Middle frontal gyrus (tissue), 1 donor: ENCODE results near the gene NUP58.

ENCODE experiments used
- DNase-seq: peaks from one replicate; pipeline ENCODE4 v3.0.0-alpha.2; 2015; ENCODE audit warnings: low spot score; ENCODE audit errors: extremely low spot score

The NUP58 gene, protein sequence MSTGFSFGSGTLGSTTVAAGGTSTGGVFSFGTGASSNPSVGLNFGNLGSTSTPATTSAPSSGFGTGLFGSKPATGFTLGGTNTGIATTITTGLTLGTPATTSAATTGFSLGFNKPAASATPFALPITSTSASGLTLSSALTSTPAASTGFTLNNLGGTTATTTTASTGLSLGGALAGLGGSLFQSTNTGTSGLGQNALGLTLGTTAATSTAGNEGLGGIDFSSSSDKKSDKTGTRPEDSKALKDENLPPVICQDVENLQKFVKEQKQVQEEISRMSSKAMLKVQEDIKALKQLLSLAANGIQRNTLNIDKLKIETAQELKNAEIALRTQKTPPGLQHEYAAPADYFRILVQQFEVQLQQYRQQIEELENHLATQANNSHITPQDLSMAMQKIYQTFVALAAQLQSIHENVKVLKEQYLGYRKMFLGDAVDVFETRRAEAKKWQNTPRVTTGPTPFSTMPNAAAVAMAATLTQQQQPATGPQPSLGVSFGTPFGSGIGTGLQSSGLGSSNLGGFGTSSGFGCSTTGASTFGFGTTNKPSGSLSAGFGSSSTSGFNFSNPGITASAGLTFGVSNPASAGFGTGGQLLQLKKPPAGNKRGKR

DNA sequence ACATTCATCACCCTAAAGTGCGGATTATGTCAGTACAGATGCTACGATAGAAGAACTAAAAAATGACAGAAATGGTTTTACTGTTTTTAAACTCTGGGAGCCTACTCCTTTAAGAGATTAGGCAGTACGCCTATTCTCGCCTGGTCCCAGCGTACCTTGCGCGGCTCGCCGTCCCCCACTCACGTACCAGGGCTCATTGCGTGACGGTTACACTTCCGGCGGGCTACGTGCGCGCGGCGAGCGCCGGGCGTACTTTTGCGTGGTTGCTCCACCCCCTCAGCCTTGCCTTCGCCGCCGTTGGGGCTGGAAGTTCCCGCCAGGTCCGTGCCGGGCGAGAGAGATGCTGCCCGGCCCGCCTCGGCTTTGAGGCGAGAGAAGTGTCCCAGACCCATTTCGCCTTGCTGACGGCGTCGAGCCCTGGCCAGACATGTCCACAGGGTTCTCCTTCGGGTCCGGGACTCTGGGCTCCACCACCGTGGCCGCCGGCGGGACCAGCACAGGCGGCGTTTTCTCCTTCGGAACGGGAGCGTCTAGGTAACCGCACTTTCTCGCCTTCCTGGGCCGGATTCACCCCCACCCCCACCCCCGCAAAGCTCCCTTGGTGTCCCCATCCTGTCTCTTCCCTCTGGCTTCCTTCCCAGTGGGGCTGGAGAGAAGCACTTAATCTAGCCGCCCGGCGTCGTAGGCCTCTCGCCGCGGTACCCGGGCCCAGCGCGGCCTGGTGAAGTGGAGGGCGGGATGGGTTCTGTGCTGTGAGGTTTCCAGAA is at the start of gene NUP58:
Gene NUP58 (plus strand): TSS at position 279 of the 767 bp plus-strand sequence. CDS start 149 bp downstream, at position 428.
- peak; percentile 91 for DNase-seq

DNA sequence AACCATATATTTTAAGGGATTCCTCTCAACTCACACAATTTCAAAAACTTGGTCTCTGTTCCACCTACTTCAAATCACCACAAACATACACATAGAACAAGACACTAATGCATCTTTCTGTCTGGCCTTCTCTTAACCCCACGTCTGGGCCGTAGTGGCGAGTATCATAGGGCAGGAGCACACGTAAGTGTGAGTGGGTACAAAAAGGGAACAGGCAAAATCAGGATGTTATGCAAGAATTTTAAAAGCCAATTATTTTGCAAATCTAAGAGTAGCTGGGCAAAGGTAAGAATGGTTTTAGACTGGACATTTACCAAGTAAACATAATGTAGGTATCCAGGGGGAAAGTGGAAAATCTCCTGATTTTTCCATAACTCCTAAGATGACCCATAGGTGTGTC is 49.2 kb upstream of the NUP58 start:
- DNase-seq, result no peak

DNA sequence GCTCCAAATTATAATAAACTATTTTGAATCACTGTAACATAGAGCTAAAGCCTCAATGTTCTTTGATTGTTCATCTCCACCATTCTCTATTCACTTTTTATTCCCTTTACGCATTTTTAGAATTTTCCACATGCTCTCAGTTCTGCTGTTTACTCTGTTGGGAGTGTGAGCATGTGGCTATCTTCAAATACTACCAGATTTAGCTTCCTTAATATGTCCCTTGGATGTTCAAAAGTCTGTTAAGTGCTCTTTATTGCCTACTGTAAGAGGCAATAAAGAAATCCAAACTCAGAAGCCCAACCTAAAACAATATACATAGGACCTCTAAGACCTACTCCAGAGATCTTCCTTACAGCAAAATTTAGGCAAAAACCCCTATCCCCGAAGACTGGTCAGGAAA is 48.7 kb upstream of the NUP58 start:
- DNase-seq, result no peak

DNA sequence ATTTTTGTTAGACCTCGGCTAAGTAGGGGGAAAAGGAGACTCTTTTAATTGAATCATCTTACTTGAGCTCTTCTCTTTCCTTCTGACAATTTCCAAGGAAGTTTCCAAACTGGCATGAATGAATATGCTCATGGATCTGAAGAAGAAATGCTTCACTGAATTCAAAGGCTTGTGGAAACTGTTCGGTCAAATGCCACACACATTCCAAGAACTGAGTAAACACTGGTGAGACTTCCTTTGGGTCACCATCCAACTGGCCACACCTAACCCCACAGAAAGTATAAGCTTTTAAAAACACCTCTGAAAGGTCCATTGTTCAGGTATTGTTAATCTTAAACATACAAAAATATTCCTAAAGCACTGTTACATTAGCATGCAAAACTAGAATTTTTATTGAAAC is 47.7 kb upstream of the NUP58 start:
- no peak for DNase-seq

DNA sequence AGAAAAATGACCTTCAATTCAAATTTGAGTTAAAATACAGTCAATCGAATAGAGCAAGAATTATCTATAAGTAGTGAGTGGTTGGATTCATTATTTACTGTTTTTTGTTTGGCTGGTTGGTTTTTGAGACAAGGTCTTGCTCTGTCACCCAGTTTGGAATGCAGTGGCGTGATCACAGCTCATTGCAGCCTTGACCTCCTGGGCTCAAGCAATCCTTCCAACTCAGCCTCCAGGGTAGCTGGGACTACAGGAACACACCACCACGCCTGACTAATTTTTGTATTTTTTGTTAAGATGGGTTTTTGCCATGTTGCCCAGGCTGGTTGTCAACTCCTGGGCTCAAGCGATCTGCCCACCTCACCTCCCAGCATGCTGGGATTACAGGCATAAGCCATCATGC is 39.2 kb upstream of the NUP58 start:
- DNase-seq, result no peak

DNA sequence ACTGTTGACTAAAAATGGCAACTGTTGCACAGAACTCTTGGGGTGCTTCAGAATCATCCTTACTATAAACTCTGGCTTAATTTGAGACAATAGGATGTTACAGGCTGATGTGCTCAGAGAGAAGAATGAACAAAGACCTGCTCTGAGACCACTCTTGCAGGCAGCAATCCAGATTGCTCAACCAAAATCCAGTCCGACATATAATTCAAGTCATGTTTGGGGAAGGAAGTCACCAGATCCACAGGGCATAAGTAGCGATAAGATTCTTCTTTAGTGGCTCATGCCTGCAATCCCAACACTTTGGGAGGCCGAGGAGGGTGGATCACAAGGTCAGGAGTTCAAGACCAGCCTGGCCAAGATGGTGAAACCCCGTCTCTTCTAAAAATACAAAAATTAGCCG is 34.7 kb upstream of the NUP58 start:
- DNase-seq, result no peak

DNA sequence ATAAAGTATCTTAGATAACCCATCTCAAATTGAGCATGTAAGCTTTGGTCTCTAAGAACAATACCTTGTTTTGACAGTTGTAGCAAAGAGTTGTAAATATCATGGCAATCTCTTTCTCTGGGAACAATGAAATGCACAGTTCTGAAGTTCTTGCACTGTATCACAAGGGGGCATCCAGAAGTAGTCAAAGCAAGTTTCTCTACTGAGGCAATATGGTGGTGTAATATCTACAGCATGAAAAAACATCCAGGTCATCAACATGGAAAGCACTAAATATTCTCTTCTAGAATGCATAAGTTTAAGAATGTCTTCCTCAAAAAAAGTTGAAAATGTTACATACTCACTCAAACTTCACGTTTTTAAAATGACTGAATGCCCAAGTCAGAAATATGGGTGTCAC is 33.7 kb upstream of the NUP58 start:
- DNase-seq, result no peak

DNA sequence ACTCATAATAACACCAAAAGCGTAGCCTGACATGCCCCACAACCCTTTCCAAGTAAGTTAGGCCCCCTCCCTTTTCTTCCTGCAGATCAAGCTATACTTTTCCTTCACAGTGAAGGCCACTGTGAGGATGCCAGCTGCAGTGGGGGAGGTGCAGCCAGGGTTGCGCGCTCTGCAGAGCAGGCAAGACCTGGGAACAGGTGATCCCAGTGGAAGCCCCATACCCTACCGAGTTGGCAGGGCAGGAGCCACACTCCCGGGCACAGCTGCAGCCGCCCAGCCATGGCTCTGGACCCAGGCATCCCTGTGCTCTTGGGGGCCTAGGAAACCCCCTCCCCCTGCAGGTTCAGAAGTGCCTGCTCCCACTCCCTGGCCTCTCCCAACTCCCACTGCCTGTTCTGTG is 32.9 kb upstream of the NUP58 start:
- no peak for DNase-seq

DNA sequence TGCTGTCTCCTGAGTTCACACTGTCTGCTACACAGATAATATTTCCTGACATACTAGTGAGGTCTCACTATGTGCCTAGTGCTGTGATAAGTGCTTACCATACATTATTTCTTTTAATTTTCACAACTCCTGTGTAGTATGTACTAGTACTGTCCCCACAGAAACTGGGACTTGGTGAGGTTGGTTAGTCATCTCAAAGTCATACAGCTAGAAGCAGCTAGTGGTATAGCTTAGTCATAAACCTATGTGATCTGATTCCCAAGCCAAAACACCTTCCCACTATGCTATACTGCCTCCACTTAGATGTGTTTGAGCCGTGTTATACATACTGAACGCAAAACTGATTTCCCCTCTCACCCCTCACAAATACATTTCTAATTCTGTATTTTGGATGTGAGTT is 24.7 kb upstream of the NUP58 start:
- no peak for DNase-seq

DNA sequence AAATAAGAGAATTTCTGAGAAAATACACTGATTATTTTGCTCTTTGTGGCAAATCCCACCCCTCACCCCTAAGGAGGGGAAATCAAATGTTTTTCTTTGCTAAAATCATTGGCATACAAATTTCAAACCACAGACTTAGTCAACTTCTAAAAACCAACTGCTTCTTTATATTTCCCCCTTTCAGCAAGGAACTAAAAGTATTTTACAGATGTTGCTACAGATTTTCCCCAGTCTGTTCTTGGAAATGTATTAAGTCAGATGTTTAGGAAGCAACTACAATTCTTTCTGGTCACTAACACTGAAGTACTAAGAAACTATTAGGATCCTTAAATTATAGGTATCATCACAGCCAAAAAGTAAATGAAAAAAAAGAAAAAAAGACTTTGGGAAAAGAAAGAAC is 21.0 kb upstream of the NUP58 start:
- DNase-seq, result no peak

DNA sequence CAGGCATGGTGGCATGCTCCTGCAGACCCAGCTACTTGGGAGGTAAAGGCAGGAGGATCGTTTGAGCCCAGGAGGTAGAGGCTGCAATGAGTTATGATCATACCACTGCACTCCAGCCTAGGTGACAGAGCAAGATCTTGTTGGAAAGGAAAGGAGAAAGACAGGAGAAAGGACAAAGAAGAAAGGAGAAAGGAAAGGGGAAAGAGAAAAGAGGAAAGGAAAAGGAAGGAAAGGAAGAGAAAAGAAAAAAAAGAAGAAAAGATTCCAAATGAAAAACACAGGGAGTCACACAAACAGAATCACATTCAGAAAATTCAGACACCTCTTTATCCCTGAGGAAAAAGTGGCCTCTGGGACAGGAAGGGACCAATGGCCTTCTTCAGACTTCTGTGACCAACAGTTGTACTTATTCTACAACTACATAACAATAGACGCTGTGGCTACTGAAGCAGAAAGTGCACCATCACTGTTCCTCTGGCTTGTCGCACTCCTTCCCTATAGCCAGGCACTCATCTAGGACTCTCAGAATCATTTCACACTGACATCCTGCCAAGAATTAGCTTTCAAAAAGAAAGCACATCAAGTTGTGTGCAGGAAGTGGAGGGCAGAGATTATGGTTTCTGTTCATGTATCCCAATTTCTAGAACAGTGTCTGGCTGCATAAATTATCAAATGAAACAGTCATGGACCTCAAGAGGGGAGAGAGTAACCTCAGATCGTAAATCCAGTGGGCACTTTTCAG is 20.1 kb upstream of the NUP58 start:
- no peak for DNase-seq

DNA sequence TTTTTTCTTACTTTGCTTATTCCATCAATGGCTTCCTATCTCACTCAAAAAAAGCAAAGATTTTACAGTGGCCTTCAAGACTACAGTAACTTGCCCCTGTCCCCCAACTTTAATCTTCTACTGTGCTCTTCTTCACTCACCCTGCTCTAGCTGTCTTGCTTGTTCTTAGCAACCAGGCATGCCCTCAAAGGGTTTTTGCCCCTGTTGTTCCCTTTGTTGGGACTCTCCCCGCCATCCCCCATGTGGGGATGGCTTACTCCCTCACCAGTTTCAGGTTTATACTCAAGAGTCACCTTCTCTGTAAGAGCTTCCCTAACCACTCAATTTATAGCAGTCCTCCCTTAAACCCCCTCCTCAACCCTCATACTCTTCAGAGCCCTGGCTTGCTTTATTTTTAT is 19.5 kb upstream of the NUP58 start:
- DNase-seq, result no peak

DNA sequence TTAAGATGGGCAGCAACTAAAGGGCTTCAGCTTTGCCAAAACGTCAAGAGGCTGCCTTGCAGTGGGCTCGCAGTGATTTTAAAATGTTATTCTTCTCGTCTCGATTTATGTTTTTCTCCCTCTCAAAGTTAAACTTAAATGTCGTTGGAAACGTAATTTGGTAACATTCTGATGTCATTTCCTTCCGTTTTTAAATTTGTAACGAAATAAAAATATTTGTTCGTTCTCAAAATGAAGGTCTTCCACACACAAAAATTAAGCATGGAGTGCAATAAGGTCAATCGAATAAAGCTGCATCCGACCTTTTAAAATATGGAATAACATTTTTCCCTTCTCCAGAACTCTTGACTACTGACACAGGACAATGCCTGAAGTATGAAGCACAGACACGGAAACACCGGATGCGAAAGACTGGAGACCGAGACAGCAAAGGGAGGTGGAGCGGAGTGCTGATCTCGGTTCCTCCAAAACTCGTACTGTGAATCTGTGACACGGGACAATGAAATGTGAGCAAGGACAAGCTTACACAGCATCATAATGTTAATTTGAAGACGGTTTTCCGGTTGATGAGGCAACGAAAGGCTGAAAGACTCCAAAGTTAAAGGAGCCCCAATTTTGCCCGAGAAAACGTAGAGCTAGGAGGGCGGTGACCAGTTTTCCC is 15.0 kb upstream of the NUP58 start:
- no peak for DNase-seq

DNA sequence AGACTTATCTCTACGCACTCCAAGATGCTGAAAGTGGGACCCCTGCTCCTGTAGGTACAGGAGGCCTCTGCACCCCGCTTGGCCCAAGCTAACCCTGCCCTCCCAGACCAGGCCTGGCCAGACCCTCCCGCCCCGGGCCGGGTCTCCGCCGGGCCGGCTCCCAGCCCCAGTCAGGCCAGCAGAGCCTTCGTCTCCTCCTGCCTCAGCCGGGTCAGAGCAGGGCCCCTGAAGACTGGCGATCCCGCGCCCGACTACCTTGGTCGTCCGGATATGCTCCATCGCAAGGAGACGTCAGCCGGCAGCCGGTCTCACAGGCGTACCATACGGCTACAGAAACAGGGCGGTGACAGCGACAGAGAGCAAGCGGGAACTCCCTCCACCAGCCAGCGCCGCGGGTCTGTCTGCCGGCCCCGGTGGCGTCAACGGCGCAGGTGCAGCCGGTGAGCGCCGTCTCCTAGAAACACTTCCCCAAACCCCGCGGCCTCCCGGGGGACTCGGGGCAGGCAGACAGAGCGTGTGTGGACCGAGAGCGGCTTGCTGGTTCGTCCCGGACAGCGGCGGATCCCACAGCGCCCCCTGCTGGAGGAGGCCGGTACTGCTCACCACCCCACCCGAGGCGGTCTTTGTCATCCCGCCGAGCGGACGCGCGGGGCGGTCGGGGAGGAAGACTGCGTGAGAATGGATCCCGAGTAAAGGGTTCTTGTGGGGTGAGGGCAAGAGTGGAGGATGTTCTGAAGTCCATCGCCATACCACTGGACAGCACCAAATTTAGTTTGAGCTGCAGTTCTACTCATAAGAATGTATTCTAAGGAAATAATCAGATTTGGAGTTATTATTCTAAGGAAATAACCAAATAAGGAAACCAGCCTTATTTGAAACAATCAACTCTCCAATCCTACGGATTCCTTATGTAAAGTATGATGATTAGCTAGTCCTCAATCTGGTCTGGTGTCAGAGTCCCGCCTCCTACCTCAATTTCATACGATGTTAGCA is 14.2 kb upstream of the NUP58 start, which contains the start of gene MTMR6:
Gene MTMR6 (minus strand): TSS at position 520 of the 993 bp plus-strand sequence. CDS start 241 bp downstream, at position 279.
- DNase-seq, result peak; percentile 80

DNA sequence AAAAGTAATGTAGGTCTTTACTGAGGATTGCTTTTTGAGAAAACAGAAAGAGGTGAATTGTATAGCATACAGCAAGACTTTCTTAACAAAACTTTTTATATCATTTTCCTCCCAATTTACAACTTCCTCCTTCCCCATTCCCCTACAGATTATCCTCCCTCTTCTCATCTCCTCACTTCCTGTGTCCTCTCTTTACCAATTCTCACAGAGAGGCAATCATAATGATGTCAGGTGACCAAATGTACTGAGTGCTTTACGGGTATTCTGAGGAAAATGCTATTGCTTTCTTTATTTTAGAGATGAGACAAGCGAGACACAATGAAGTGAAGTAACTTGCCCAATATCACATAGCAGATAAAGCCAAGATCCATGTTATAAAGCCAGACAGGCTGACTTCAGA is 12.5 kb upstream of the NUP58 start:
- DNase-seq, result no peak

DNA sequence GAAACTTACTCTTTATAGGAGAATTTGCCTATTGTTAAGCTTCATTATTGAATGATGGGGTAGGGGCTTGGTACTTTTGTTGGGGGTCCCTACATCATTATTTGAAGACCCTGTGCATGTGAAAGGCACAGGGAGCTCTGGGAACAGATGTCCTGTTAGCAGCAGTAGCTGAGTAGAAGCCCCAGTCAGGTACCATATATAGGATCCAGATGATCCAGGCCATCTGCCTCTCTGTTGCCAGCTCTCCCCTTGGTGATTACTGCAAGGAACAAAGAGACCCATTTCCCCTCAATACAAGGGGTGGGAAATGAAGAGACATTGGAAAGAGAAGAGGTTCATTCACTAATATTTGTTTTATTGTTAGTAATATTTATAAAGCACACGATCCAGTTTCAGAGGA is 9.7 kb upstream of the NUP58 start:
- DNase-seq, result no peak

DNA sequence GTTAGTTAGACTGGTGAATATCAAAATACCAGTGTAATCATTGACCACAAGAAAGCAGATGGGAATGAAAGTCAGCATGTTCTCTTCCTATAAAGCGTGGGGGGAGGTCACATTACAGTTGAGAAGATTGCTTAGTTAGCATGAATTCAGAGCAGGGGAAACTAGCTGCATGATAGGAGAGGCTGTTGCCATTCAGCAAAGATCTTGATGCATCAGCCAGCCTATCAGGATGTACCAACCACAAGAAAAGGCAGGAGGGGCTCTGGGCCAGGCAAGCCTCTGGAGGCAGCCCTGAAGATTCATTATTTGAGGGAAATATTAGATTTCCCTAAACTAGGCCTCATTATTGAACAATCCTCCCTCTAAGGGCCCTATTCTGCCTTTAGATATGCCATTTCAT is 9.1 kb upstream of the NUP58 start:
- no peak for DNase-seq

DNA sequence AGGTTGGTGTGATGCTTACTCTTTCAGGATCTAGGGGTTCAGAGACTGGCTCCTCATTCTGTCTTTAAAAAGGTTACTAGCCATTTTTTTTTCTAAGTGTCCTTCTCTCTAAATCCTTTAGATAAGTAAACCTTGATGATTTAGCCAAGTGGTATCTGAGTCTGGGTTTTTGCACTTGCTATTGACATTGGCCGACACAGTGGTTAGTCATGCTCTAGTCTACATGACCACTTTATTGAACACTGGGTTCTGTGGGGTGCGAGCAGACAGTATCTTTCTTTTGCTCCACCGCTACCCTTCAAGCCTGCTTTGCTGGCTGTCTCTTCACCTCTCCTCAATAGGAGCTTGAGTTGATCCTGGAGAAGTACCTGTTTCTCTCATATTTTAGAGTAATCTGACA is 6.2 kb upstream of the NUP58 start:
- no peak for DNase-seq

DNA sequence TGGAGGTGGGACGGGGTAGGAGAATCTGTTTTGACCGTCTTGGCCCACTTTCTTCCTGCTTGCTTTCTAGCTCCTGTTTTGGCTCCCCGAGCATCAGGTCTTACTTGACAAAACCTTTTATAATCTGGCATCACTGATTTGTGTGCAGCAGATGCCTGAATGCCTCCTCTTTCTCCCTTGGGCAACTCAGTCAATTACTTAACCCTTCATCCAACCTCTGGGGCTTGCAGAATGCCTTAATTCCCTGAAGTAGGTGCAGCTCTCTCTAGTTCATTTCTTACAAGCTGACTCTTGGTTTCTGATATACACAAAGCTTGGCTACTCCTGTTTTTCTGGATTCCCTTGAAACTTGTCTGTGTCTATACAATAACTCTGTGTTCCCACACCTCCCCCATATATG is 5.7 kb upstream of the NUP58 start:
- DNase-seq, result no peak

DNA sequence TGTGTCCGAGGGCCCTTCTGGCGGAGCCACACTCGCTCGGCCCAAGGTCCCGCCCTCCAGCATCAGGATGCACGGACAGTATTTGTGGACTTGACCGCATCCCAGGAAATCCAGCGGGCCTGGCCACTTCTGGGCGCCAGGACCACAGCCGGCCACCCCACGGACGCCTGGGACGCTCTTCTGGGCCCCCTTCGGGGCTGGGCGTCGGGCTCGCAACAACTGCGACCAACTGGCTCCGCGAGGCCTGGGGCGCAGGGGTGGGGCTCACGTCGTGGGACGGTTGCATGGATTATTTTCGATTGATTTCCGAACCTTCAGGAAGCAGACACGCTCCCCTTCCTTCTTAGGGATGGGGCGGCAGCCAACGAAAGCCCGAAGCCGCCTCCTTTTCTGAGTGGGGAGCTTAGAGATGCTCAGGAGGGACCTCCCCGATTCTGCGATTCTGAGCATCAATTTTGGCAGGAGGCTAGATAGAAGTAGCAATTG is 521 bp upstream of the NUP58 start:
- no peak for DNase-seq
